ENCODE measurements around the gene ISOC2. TPM values are rescaled to one million over a fixed set of nuclear protein-coding genes. Genes with fewer than 3 reads are reported as not detected.

ISOC2 gene
- total and polyA plus RNA-seq, 2 donors (not counting 3 experiments of a cell fraction or from before 2014, with no cell fraction given) = 49.3 to 68.7 TPM

- CTCF ChIA-PET = interaction anchor here (0.7 to 1.6 kb wide), 5 partner anchors 9 to 105 kb away, joined by 3 to 4 read pairs (median 3); partner anchors contain the start of genes KMT5C and TMEM238
- H3K79me2 ChIP-seq (ENCODE audit: control insufficient read depth, insufficient read depth, low read length) = peaks cover 53% of the 10 kb centered on the region
- H3K27ac ChIP-seq (ENCODE audit: insufficient read depth, low read depth, low read length) = no peak overlapping the region
- BruUV-seq (replicated peaks) = no TSS peak
- dilution Hi-C loops (cut with MboI; ENCODE audit: extremely low pct_ligation_motif_present, low sequenced_read_pairs) = no loop called here
- H3K9me1 ChIP-seq (replicated peaks; ENCODE audit: control insufficient read depth, extremely low read depth, insufficient read depth, low read length) = no peaks in the 10 kb centered on the region
- intact Hi-C loops (cut with micrococcal nuclease) = no loop called here
- no peaks in the 10 kb centered on the region for H3K9me3 ChIP-seq (replicated peaks; ENCODE audit: control insufficient read depth, insufficient read depth, low read length)
- H3K27me3 ChIP-seq (ENCODE audit: control insufficient read depth in 2 of 2, insufficient read depth in 2 of 2, low read length in 2 of 2) = no peaks in the 10 kb centered on the region
- no peak overlapping the region for H2AFZ ChIP-seq (ENCODE audit: low read depth, low read length)
- DNase-seq (ENCODE audit: low read depth, low spot score) = no peak
- peak overlapping the region; percentile 93 for H3K9ac ChIP-seq (replicated peaks; ENCODE audit: extremely low read depth, insufficient read depth, low read length)
- H3K4me2 ChIP-seq (ENCODE audit: insufficient read depth, low read length) = peak overlapping the region; percentile 59
- TF ChIP-seq, protein P1, sequence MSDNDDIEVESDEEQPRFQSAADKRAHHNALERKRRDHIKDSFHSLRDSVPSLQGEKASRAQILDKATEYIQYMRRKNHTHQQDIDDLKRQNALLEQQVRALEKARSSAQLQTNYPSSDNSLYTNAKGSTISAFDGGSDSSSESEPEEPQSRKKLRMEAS (IDR thresholded peaks at IDR 0.05; ENCODE audit: insufficient read depth, insufficient read length) = no peak
- no peak for TF ChIP-seq MYC (IDR thresholded peaks at IDR 0.05; ENCODE audit: low read depth, low read length)
- TF ChIP-seq POLR2AphosphoS5 (IDR thresholded peaks at IDR 0.05; ENCODE audit: insufficient read depth, low read depth, low read length) = no peak
- no peak for TF ChIP-seq JUN (IDR thresholded peaks at IDR 0.05; ENCODE audit: borderline replicate concordance, insufficient read depth, insufficient read length, low read depth)
- TF ChIP-seq EZH2 (IDR thresholded peaks at IDR 0.05; ENCODE audit: borderline replicate concordance, low read depth, low read length, severe bottlenecking) = no peak
- no peak for TF ChIP-seq CTCF (IDR thresholded peaks at IDR 0.05; ENCODE audit: extremely low read depth in 1 of 2, insufficient read depth in 1 of 2, low read depth in 1 of 2, low read length in 2 of 2)
- TF ChIP-seq POLR2A (IDR thresholded peaks at IDR 0.05; ENCODE audit: low read depth, low read length) = no peak
- no peak for TF ChIP-seq FOS (IDR thresholded peaks at IDR 0.05; ENCODE audit: borderline replicate concordance, insufficient read depth, low read length)
- TF ChIP-seq GATA2 (IDR thresholded peaks at IDR 0.05; ENCODE audit: insufficient read depth, insufficient read length, low read depth, low read length) = no peak
- H3K4me3 ChIP-seq (replicated peaks in 1 of 3; ENCODE audit: insufficient read depth in 1 of 3, low read depth in 1 of 3, low read length in 3 of 3) = peak overlapping the region; percentile 63 to 90 (median 84)
- peak; percentile 24 for FAIRE-seq
- H3K4me1 ChIP-seq (ENCODE audit: control insufficient read depth, extremely low read depth, insufficient read depth, low read length) = peaks cover 13% of the 10 kb centered on the region
- H4K20me1 ChIP-seq (replicated peaks; ENCODE audit: control insufficient read depth, extremely low read depth, insufficient read depth, low read length) = no peaks in the 10 kb centered on the region
- peaks cover 14 to 17% of the 10 kb centered on the region in 2 experiments for H3K36me3 ChIP-seq (ENCODE audit: control insufficient read depth in 2 of 2, extremely low read depth in 1 of 2, insufficient read depth in 2 of 2, low read length in 2 of 2)
- POLR2A ChIA-PET = interaction anchor here (1.1 to 2.0 kb wide), 2 partner anchors 20 to 22 kb away, joined by 3 to 11 read pairs; partner anchors contain the start of gene TMEM238
Observed at GRCh38 chr19:55406091-55406825, 55.2 kb downstream of the ISOC2 start.
